ENCODE measurements around the gene KPNA6.
"Not testable (repeated sequence)": the region's sequence is repeated elsewhere in the genome, so short reads cannot be mapped to it uniquely, and the experiment has no call there.

The KPNA6 gene

GRCh38 chr1:32142446-32143301, 34.8 kb downstream of the KPNA6 start:
- no peak for DNase-seq (ENCODE audit: low read depth in 2 of 2)

GRCh38 chr1:32143302-32143695, 35.4 kb downstream of the KPNA6 start:
- DNase-seq (ENCODE audit: low read depth in 2 of 2) = not testable (repeated sequence)

- no peak for DNase-seq (ENCODE audit: low read depth in 2 of 2)
Observed at GRCh38 chr1:32144033-32144432, 36.2 kb downstream of the KPNA6 start.

GRCh38 chr1:32147799-32148198, 39.9 kb downstream of the KPNA6 start:
- not testable (repeated sequence) for DNase-seq (ENCODE audit: low read depth in 2 of 2)

GRCh38 chr1:32150847-32151246, 43.0 kb downstream of the KPNA6 start:
- DNase-seq (ENCODE audit: low read depth in 2 of 2) = no peak

GRCh38 chr1:32151319-32151787, 43.5 kb downstream of the KPNA6 start:
- no peak for DNase-seq (ENCODE audit: low read depth in 2 of 2)

- DNase-seq (ENCODE audit: low read depth in 2 of 2) = no peak
Observed at GRCh38 chr1:32159189-32159588, 51.3 kb downstream of the KPNA6 start.

- DNase-seq (ENCODE audit: low read depth in 2 of 2) = no peak
Observed at GRCh38 chr1:32163405-32163804, 55.5 kb downstream of the KPNA6 start.

- not testable (repeated sequence) for DNase-seq (ENCODE audit: low read depth in 2 of 2)
Observed at GRCh38 chr1:32165633-32166032, 57.8 kb downstream of the KPNA6 start.

- no peak for DNase-seq (ENCODE audit: low read depth in 2 of 2)
Observed at GRCh38 chr1:32170991-32171390, 63.1 kb downstream of the KPNA6 start.

- no peak for DNase-seq (ENCODE audit: low read depth in 2 of 2)
Observed at GRCh38 chr1:32172621-32173245, 64.9 kb downstream of the KPNA6 start.

GRCh38 chr1:32178380-32179192, 70.7 kb downstream of the KPNA6 start:
- DNase-seq (ENCODE audit: low read depth in 2 of 2) = no peak

- no peak for DNase-seq (ENCODE audit: low read depth in 2 of 2)
Observed at GRCh38 chr1:32179193-32179442, 71.3 kb downstream of the KPNA6 start.

- peak; percentile 90 to 91 for DNase-seq (ENCODE audit: low read depth in 2 of 2)
Observed at GRCh38 chr1:32179443-32180185, 71.8 kb downstream of the KPNA6 start, which contains the start of gene TXLNA. TSS of gene TXLNA (plus strand) at chr1:32179675. CDS start at chr1:32180346, 671 bp downstream.

GRCh38 chr1:32180186-32181060, 72.6 kb downstream of the KPNA6 start:
- DNase-seq (ENCODE audit: low read depth in 2 of 2) = peak in 1 of 2 donors; percentile 25

- DNase-seq (ENCODE audit: low read depth in 2 of 2) = no peak
Observed at GRCh38 chr1:32181065-32181464, 73.2 kb downstream of the KPNA6 start.

- no peak for DNase-seq (ENCODE audit: low read depth in 2 of 2)
Observed at GRCh38 chr1:32181563-32181962, 73.7 kb downstream of the KPNA6 start.

- no peak for DNase-seq (ENCODE audit: low read depth in 2 of 2)
Observed at GRCh38 chr1:32182060-32182459, 74.2 kb downstream of the KPNA6 start.

- no peak for DNase-seq (ENCODE audit: low read depth in 2 of 2)
Observed at GRCh38 chr1:32184650-32185049, 76.8 kb downstream of the KPNA6 start.

GRCh38 chr1:32186077-32186476, 78.2 kb downstream of the KPNA6 start:
- DNase-seq (ENCODE audit: low read depth in 2 of 2) = no peak

- no peak for DNase-seq (ENCODE audit: low read depth in 2 of 2)
Observed at GRCh38 chr1:32186491-32186890, 78.6 kb downstream of the KPNA6 start.

All from stimulated activated CD8-positive, alpha-beta memory T cell treated with anti-CD3 and anti-CD28 coated beads, Interleukin-15, amount 100 ng/mL, for 48 hours (primary cell).